SKM-1 (cell line): Measurements from ENCODE around the gene CLDN16.

ENCODE experiments used
- DNase-seq: peaks from one replicate; lab custom pipeline; 2025; ENCODE audit not compliant: unreplicated experiment; lab: John Stamatoyannopoulos, UW

Gene CLDN16

DNA sequence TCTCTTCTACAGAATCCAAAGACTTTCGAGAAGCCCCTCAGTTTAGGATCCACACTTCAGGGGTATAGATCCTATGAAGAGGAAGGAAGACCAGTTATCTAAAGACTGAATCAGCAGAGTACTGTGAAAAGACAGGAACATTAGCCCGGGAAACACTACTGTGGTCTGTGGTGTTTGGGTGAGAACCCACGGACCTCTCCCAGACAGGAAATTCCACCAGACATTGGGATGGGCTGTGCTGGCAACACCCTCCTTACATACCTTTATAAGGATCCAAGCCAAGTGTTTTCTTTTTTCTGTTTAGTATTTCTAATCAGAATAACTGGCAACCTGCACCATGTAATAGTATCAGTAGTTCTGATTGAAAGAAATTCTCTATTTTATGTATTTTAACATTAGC is 47.7 kb downstream of the CLDN16 start:
- no peak for DNase-seq

- peak; percentile 24 for DNase-seq
Observed at GRCh38 chr3:190436331-190436730, 48.4 kb downstream of the CLDN16 start.

- DNase-seq = no peak
Observed at GRCh38 chr3:190442240-190442639, 54.3 kb downstream of the CLDN16 start.

GRCh38 chr3:190443257-190443656 is 55.3 kb downstream of the CLDN16 start:
- no peak for DNase-seq

DNA sequence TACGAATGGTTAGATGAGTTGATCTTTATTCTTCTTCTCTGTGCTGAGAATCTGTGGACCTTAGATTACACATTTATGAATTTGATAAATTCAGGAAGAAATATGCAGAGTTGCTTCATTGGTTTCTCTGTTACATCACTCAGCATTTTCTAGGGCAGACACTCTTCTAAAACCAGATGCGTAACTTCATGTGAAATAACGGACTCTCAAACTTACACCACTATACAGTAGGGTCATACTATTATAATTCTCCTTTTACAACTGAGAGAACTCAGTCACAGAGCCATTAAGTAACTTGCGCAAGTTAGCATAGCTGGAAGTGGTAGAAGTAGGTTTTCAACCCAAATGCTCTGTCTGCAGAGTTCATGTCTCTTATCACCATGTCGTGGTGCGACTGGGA is 56.0 kb downstream of the CLDN16 start:
- DNase-seq = no peak

- DNase-seq = no peak
Observed at GRCh38 chr3:190444576-190445145, 56.7 kb downstream of the CLDN16 start.

DNA sequence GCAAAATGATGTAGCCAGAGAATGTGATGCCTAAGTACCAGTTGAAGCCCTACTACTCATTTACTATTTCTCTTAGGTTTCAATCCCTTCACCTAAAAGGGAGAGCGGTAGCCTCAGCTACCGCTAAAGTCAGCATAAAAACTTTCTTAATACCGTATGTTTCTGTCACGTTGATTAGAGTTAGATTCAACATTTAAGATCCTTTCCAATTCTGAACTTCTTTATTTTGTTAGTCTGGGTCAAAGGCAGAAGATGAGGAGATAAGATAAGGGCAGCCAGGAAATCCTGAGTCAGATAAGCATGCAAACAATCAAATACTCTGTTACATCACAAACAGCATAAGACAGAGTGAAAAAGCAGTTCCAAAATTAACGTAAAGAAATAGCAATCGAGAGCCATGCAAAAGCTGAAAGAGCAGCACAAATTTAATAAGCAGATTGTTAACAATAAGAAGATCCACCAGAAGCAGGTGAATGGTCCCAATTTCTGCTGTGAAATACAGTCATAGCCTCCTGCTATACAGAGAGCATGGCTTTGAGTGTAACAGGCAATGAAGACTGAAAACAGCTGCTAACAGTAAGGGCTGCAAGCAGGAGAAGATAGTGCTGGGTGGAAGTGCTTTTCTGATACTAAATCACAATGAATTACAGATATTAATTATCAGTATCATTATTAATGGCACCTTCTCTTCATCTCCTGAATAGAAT is 58.8 kb downstream of the CLDN16 start:
- no peak for DNase-seq

DNA sequence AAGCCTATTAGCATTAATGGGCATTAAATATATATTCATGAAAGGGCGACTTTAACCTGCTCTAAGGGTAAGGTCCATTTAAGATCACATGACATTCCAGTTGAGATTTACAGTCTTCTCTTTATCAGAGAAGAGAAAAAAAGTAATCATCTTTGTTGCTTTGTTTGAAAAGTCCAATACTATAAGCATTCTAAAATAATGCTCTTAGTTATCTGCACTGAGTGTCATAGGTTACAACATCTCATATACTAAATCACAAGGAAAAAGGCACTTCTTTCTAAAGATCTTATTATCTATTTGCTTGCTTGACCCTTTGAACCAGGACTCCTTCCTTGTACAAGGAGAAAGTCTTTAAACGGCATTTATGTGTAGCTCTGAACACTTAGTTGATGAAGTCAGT is 60.3 kb downstream of the CLDN16 start:
- no peak for DNase-seq

- no peak for DNase-seq
Observed at GRCh38 chr3:190449801-190450200, 61.8 kb downstream of the CLDN16 start, which contains the start of gene TMEM207. Gene TMEM207, minus strand, starts transcription at chr3:190449901. Its CDS starts 92 bp downstream, at chr3:190449809.

- no peak for DNase-seq
Observed at GRCh38 chr3:190455828-190456227, 67.9 kb downstream of the CLDN16 start.

DNA sequence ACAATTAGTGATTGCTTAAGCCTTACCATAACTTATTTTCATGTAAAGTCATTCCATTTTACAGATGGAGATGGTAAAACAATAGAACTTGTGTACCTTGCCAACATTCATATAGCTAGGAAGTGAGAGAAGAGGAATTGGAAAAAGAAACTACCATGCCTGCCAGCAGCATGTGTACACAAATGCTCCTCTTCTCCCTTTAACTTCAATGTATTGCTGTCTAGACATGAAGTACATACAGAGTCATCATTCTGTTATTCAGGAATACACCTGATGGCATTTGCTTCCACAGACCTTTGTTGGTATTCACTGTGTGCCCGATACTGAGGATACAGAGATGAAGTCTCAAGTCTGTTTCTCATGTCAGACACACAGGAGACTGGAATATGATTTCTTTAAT is 68.8 kb downstream of the CLDN16 start:
- no peak for DNase-seq

DNA sequence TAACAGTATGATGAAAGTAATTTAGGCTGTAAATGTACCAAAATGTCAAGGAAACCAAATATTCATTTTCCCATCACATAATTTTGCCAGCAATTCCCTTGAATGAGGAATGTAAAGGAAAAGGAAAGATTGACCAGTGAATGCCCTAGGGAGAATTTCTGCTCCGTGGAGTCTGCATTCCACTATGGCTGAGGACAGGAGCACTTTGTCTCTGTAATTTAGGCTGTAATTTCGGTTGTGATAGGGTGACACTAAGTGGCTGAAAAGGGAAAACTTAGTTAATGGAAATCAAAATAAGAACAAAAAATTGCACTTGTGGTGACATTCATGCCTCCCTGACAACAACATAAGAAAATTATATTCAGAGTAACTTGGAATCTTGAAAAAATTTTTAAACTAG is 70.1 kb downstream of the CLDN16 start:
- no peak for DNase-seq
